GM12878 (cell line): ENCODE measurements around the gene EPHA8. TPM values are rescaled to one million over a fixed set of nuclear protein-coding genes. Genes with fewer than 3 reads are reported as not detected.

Source experiments
- ATAC-seq: fragments of 200-7000 bp; cut with Tn5 transposase; 3 replicates; pipeline ENCODE4 v1.9.1; 2020; ENCODE audit warnings: mild to moderate bottlenecking, moderate library complexity
- BruUV-seq: library from RNA; stranded (reverse); fragments of 400-500 nt; replicated peaks from 2 replicates; lab custom pipeline; 2021; lab: Mats Ljungman, UMichigan
- CTCF ChIA-PET: fragments of 300-600 bp; sonication (Branson Sonifier 250); formaldehyde crosslinking; extraction: SDS; loops from one replicate; lab custom pipeline; 2021; ENCODE audit warnings: inconsistent platforms; lab: Yijun Ruan, JAX
- POLR2A ChIA-PET: fragments of 350-600 bp; formaldehyde crosslinking; extraction: SDS; loops from one replicate; lab custom pipeline; 2021; ENCODE audit warnings: inconsistent platforms; lab: Charles Lee
- RAD21 ChIA-PET: fragments of 300-600 bp; sonication (Branson Sonifier 250); formaldehyde crosslinking; loops from one replicate; lab custom pipeline; 2023; ENCODE audit warnings: antibody characterized with exemption; ENCODE audit not compliant: unreplicated experiment; lab: Charles Lee
- SMC1A ChIA-PET: fragments of 300-600 bp; sonication (Branson Sonifier 250); formaldehyde crosslinking; loops from one replicate; lab custom pipeline; 2023; ENCODE audit not compliant: unreplicated experiment, uncharacterized antibody; lab: Charles Lee
- DNase-seq: peaks from one replicate; pipeline ENCODE4 v3.0.0-alpha.2; 2011; ENCODE audit warnings: low read depth, low spot score
- FAIRE-seq: peaks from 3 replicates; lab custom pipeline; 2011; peaks lifted over from hg19 to GRCh38; lab: Jason Lieb, UNC
- H2AFZ ChIP-seq: 2 replicates; pipeline ENCODE4 v1.6.0; 2011; ENCODE audit warnings: low read depth, low read length, control low read depth; ENCODE audit not compliant: control insufficient read depth
- H3K27ac ChIP-seq: 2 replicates; pipeline ENCODE4 v1.5.1; 2011; ENCODE audit warnings: control low read depth; ENCODE audit not compliant: control insufficient read depth, insufficient read depth
- H3K27me3 ChIP-seq, 2 experiments: replicated peaks in 1 of 2; 2 replicates each; pipeline versions ENCODE4 v1.6.0 to v1.6.1; 2011; ENCODE audit warnings: low read length in 1 of 2; ENCODE audit not compliant: control insufficient read depth in 2 of 2, insufficient read depth in 2 of 2
- H3K36me3 ChIP-seq, 2 experiments: 2 replicates each; pipeline ENCODE4 v1.5.1; 2011; ENCODE audit warnings: low read length in 1 of 2; ENCODE audit not compliant: control insufficient read depth in 2 of 2, insufficient read depth in 2 of 2
- H3K4me1 ChIP-seq: 2 replicates; pipeline ENCODE4 v1.6.1; 2011; ENCODE audit warnings: mild to moderate bottlenecking, low read length, moderate library complexity, mixed read lengths; ENCODE audit not compliant: control insufficient read depth, insufficient read depth
- H3K4me2 ChIP-seq: 2 replicates; pipeline ENCODE4 v1.6.0; 2011; ENCODE audit warnings: control low read depth; ENCODE audit not compliant: control insufficient read depth, insufficient read depth
- H3K4me3 ChIP-seq: fragments of 200-600 bp; sonication (generic); 2 replicates; pipeline ENCODE4 v1.5.1; 2016
- H3K79me2 ChIP-seq: 2 replicates; pipeline ENCODE4 v1.6.0; 2011; ENCODE audit warnings: low read length; ENCODE audit not compliant: control insufficient read depth, insufficient read depth
- H3K9ac ChIP-seq: 2 replicates; pipeline ENCODE4 v1.8.0; 2011; ENCODE audit warnings: low read length, control low read depth, mixed read lengths; ENCODE audit not compliant: control insufficient read depth, insufficient read depth
- H3K9me3 ChIP-seq: replicated peaks from 3 replicates; pipeline ENCODE4 v1.5.1; 2011; ENCODE audit warnings: mild to moderate bottlenecking, low read length; ENCODE audit not compliant: control insufficient read depth, insufficient read depth
- H4K20me1 ChIP-seq: 2 replicates; pipeline ENCODE4 v1.6.0; 2011; ENCODE audit not compliant: control insufficient read depth, insufficient read depth
- BCL11A ChIP-seq: IDR thresholded peaks from 2 replicates; pipeline ENCODE4 v1.6.1; 2011; ENCODE audit warnings: low read depth, low read length
- BHLHE40 ChIP-seq, 2 experiments: fragments of 450-650 bp in 1 of 2; IDR thresholded peaks; 2 replicates each; pipeline ENCODE4 v1.6.1; 2011 to 2017; ENCODE audit warnings: low read depth in 2 of 2, borderline replicate concordance in 1 of 2, improper control_type of control experiment in 1 of 2, low read length in 1 of 2, mild to moderate bottlenecking in 1 of 2
- CREM ChIP-seq: IDR thresholded peaks from 2 replicates; pipeline ENCODE4 v1.6.1; 2014; ENCODE audit warnings: antibody characterized with exemption, low read depth
- E2F4 ChIP-seq: IDR thresholded peaks from 2 replicates; pipeline ENCODE4 v1.6.1; 2012; ENCODE audit warnings: low read depth, low read length, improper control_type of control experiment
- EGR1 ChIP-seq, 2 experiments: IDR thresholded peaks; 1 replicate in 1 of 2; 2 replicates in 1 of 2; pipeline ENCODE4 v1.6.1; 2011 to 2012; ENCODE audit warnings: low read depth in 2 of 2, low read length in 2 of 2, borderline replicate concordance in 1 of 2, mild to moderate bottlenecking in 1 of 2, moderate library complexity in 1 of 2
- ELK1 ChIP-seq: IDR thresholded peaks from 2 replicates; pipeline ENCODE4 v1.6.1; 2012; ENCODE audit warnings: low read depth, low read length, improper control_type of control experiment
- IRF3 ChIP-seq: fragments of 450-650 bp; IDR thresholded peaks from 2 replicates; pipeline ENCODE4 v1.6.1; 2014; ENCODE audit warnings: mild to moderate bottlenecking
- IRF5 ChIP-seq: fragments of 450-650 bp; IDR thresholded peaks from 2 replicates; pipeline ENCODE4 v1.6.1; 2017; ENCODE audit warnings: borderline replicate concordance
- MYB ChIP-seq: fragments of 150-350 bp; IDR thresholded peaks from 2 replicates; pipeline ENCODE4 v1.6.1; 2014; ENCODE audit warnings: mild to moderate bottlenecking, low read depth, low read length, borderline replicate concordance
- NBN ChIP-seq: fragments of 450-650 bp; IDR thresholded peaks from 2 replicates; pipeline ENCODE4 v1.6.1; 2016
- NFXL1 ChIP-seq: fragments of 450-650 bp; IDR thresholded peaks from 2 replicates; pipeline ENCODE4 v1.6.1; 2017; ENCODE audit warnings: antibody characterized with exemption, mild to moderate bottlenecking, borderline replicate concordance
- PML ChIP-seq: IDR thresholded peaks from 2 replicates; pipeline ENCODE4 v1.6.1; 2012; ENCODE audit warnings: low read length, inconsistent platforms
- POLR2AphosphoS5 ChIP-seq: IDR thresholded peaks from 2 replicates; pipeline ENCODE4 v1.6.1; 2011; ENCODE audit warnings: mild to moderate bottlenecking, low read length, inconsistent platforms
- RBBP5 ChIP-seq: fragments of 200-600 bp; sonication (generic); conservative IDR thresholded peaks from 2 replicates; pipeline ENCODE4 v1.6.1; 2016
- RFX5 ChIP-seq: IDR thresholded peaks from 2 replicates; pipeline ENCODE4 v1.6.1; 2011; ENCODE audit warnings: low read depth, low read length, improper control_type of control experiment
- SRF ChIP-seq, 2 experiments: IDR thresholded peaks; 2 replicates each; pipeline ENCODE4 v1.6.1; 2011; ENCODE audit warnings: low read depth in 2 of 2, low read length in 2 of 2, mild to moderate bottlenecking in 1 of 2, moderate library complexity in 1 of 2
- TARDBP ChIP-seq: IDR thresholded peaks from 2 replicates; pipeline ENCODE4 v1.6.1; 2016; ENCODE audit warnings: borderline replicate concordance
- TCF3 ChIP-seq: IDR thresholded peaks from 2 replicates; pipeline ENCODE4 v1.6.1; 2012; ENCODE audit warnings: low read depth, mild to moderate bottlenecking, low read length, borderline replicate concordance; ENCODE audit not compliant: insufficient read depth
- ZNF384 ChIP-seq: IDR thresholded peaks from 2 replicates; pipeline ENCODE4 v1.6.1; 2012; ENCODE audit warnings: low read depth, mild to moderate bottlenecking, low read length, improper control_type of control experiment, borderline replicate concordance
- WGBS: methylation state at CpG from one replicate; pipeline ENCODE4 v1.1.6; 2016; ENCODE audit warnings: low lambda C conversion rate; ENCODE audit not compliant: insufficient replicate concordance, insufficient coverage; ENCODE audit errors: missing lambda C conversion rate; 5-methylcytosine and 5-hydroxymethylcytosine counted together
- in situ Hi-C: fragments of 300-500 bp; cut with MboI; formaldehyde crosslinking; loops from 9 replicates; pipeline ENCODE4 v1.14.3; 2018; ENCODE audit warnings: mixed read lengths
- intact Hi-C: fragments of 100-400 bp; cut with micrococcal nuclease; formaldehyde crosslinking; loops from one replicate; pipeline ENCODE4 v1.14.2; 2022; ENCODE audit not compliant: unreplicated experiment
- polyA plus RNA-seq, 11 experiments: library from polyadenylated mRNA; depleted of rRNA in 4 of 11; unstranded in 6 of 11; stranded (reverse) in 5 of 11; fragments of >200 nt; fragmentation: Nextera tagmentation in 4 of 11; fragmentation: Illumina TruSeq in 1 of 11; extraction: Ambion mirVana in 4 of 11; extraction: Trizol in 1 of 11; gene quantifications; 1 replicate in 1 of 11; 2 replicates in 10 of 11; pipeline versions ENCODE4 v1.2.1 to v1.2.3, GENCODE V29; 2011 to 2016; ENCODE audit warnings: inconsistent platforms in 2 of 11, missing spikeins in 2 of 11, low read depth in 1 of 11
- total RNA-seq, 4 experiments: library from RNA; depleted of rRNA in 3 of 4; stranded (reverse); fragments of >200 nt in 3 of 4; fragmentation: Illumina TruSeq in 1 of 4; extraction: Trizol in 1 of 4; gene quantifications; 2 replicates each; pipeline versions ENCODE4 v1.2.1 to v1.2.3, GENCODE V29; 2013 to 2021

The EPHA8 gene
- total and polyA plus RNA-seq, 10 of the 15 experiments (the other 5 are each of a cell fraction or from before 2014, with no cell fraction given), result not detected

GRCh38 chr1:22540337-22540736, 23.0 kb upstream of the EPHA8 start (continued):
- TF ChIP-seq EGR1 (IDR thresholded peaks at IDR 0.05; ENCODE audit: borderline replicate concordance in 1 of 2, low read depth in 2 of 2, low read length in 2 of 2), result no peak
- TF ChIP-seq, all 136 proteins: peak for 0

GRCh38 chr1:22542886-22543285, 20.4 kb upstream of the EPHA8 start:
- FAIRE-seq, result no peak
- Histone ChIP-seq H4K20me1 (no peaks in the 10 kb centered on the region), H2AFZ (no peak overlapping the region), H3K9me3 (no peaks in the 10 kb centered on the region), H3K4me1 (no peaks in the 10 kb centered on the region), H3K36me3 (no peaks in the 10 kb centered on the region), H3K9ac (no peak overlapping the region), H3K4me3 (no peak overlapping the region), H3K79me2 (no peaks in the 10 kb centered on the region), H3K4me2 (no peak overlapping the region), H3K27ac (no peak overlapping the region), H3K27me3 (no peaks in the 10 kb centered on the region)
- TF ChIP-seq RBBP5, result no peak
- no peak for TF ChIP-seq CREM
- TF ChIP-seq RFX5, result no peak
- TF ChIP-seq TCF3, result no peak
- no peak for TF ChIP-seq E2F4
- no peak for TF ChIP-seq BCL11A
- no peak for TF ChIP-seq NBN
- no peak for TF ChIP-seq TARDBP
- no peak for TF ChIP-seq ELK1
- no peak for TF ChIP-seq NFXL1
- no peak for TF ChIP-seq SRF (IDR thresholded peaks at IDR 0.05; ENCODE audit: low read depth in 2 of 2, low read length in 2 of 2)
- TF ChIP-seq ZNF384, result no peak
- no peak for TF ChIP-seq BHLHE40 (IDR thresholded peaks at IDR 0.05; ENCODE audit: borderline replicate concordance in 1 of 2, low read depth in 2 of 2, low read length in 1 of 2)
- TF ChIP-seq POLR2AphosphoS5, result no peak
- no peak for TF ChIP-seq MYB
- TF ChIP-seq IRF5, result no peak
- no peak for TF ChIP-seq IRF3
- no peak for TF ChIP-seq PML
- 41% methylated on average over 9 of the region's 9 CpGs for WGBS
- no TSS peak for BruUV-seq
- ChIA-PET POLR2A (interaction anchor here (0.8 kb wide), 1 partner anchor 16 kb away, joined by 3 read pairs; no protein-coding TSS in a partner anchor), CTCF (no interaction called here), RAD21 (no interaction called here), SMC1A (no interaction called here)
- ATAC-seq, result no peak
- no peak for DNase-seq
- in situ Hi-C loops, result no loop called here
- intact Hi-C loops, result no loop called here
